H1 (cell line): Measurements from ENCODE around the gene DCP2. TPM values are rescaled to one million over a fixed set of nuclear protein-coding genes. Genes with fewer than 3 reads are reported as not detected.

Experiments used
- CTCF ChIA-PET: fragments of 300-600 bp; sonication (Branson Sonifier 250); formaldehyde crosslinking; loops from one replicate; lab custom pipeline; 2021; ENCODE audit not compliant: partially characterized antibody; lab: Charles Lee
- POLR2A ChIA-PET: fragments of 300-600 bp; sonication (Branson Sonifier 250); formaldehyde crosslinking; loops from one replicate; lab custom pipeline; 2021; ENCODE audit warnings: inconsistent platforms; ENCODE audit not compliant: partially characterized antibody; lab: Charles Lee
- DNase-seq, 2 experiments: peaks; one replicate each; pipeline versions ENCODE4 v3.0.0 to v3.0.0-alpha.2; 2010 to 2022; ENCODE audit warnings: low spot score in 2 of 2, low read depth in 1 of 2, mixed read lengths in 1 of 2
- FAIRE-seq: peaks from 2 replicates; lab custom pipeline; 2011; peaks lifted over from hg19 to GRCh38; lab: Jason Lieb, UNC
- H2AFZ ChIP-seq: 2 replicates; pipeline ENCODE4 v1.8.1; 2012; ENCODE audit warnings: low read length, inconsistent platforms
- H2AK5ac ChIP-seq: 2 replicates; pipeline ENCODE4 v1.6.1; 2013; ENCODE audit warnings: low read depth, low read length
- H2BK120ac ChIP-seq: replicated peaks from 2 replicates; pipeline ENCODE3; 2013; ENCODE audit warnings: low read depth, low read length, inconsistent platforms
- H2BK12ac ChIP-seq: 2 replicates; pipeline ENCODE4 v1.6.1; 2013; ENCODE audit warnings: low read depth, low read length
- H2BK15ac ChIP-seq: 2 replicates; pipeline ENCODE4 v1.6.1; 2013; ENCODE audit warnings: low read length
- H2BK20ac ChIP-seq: 2 replicates; pipeline ENCODE4 v1.6.1; 2013; ENCODE audit warnings: low read length
- H2BK5ac ChIP-seq: 2 replicates; pipeline ENCODE4 v1.6.1; 2013; ENCODE audit warnings: low read depth, low read length
- H3K14ac ChIP-seq: 2 replicates; pipeline ENCODE4 v1.6.1; 2013; ENCODE audit warnings: inconsistent platforms; ENCODE audit not compliant: insufficient read length
- H3K18ac ChIP-seq: 2 replicates; pipeline ENCODE4 v1.6.1; 2013; ENCODE audit warnings: low read length; ENCODE audit errors: extremely low read depth
- H3K23ac ChIP-seq: 2 replicates; pipeline ENCODE4 v1.6.1; 2013; ENCODE audit warnings: inconsistent platforms; ENCODE audit not compliant: insufficient read length
- H3K23me2 ChIP-seq: 2 replicates; pipeline ENCODE4 v1.6.1; 2013; ENCODE audit warnings: low read depth, low read length
- H3K27ac ChIP-seq: 2 replicates; pipeline ENCODE4 v1.6.1; 2011; ENCODE audit warnings: low read depth, low read length, inconsistent platforms
- H3K27me3 ChIP-seq, 4 experiments: replicated peaks in 1 of 4; 1 replicate in 1 of 4; 2 replicates in 3 of 4; pipeline versions ENCODE4 v1.6.1 to v1.8.1; 2011 to 2013; ENCODE audit warnings: low read length in 3 of 4, mild to moderate bottlenecking in 3 of 4, inconsistent platforms in 2 of 4, mixed read lengths in 2 of 4, moderate library complexity in 1 of 4; ENCODE audit not compliant: control insufficient read depth in 3 of 4, insufficient read depth in 3 of 4; ENCODE audit errors: extremely low read depth in 1 of 4
- H3K36me3 ChIP-seq, 4 experiments: 2 replicates each; pipeline versions ENCODE4 v1.6.1 to v1.8.1; 2011 to 2013; ENCODE audit warnings: mild to moderate bottlenecking in 4 of 4, low read length in 3 of 4, moderate library complexity in 2 of 4, control low read depth in 1 of 4, inconsistent platforms in 1 of 4; ENCODE audit not compliant: insufficient read depth in 4 of 4, control insufficient read depth in 2 of 4
- H3K4ac ChIP-seq: replicated peaks from 2 replicates; pipeline ENCODE3; 2013; ENCODE audit warnings: low read length, low read depth, mixed read lengths, inconsistent platforms; ENCODE audit not compliant: insufficient read length
- H3K4me1 ChIP-seq, 4 experiments: replicated peaks in 1 of 4; 1 replicate in 1 of 4; 2 replicates in 3 of 4; pipeline versions ENCODE4 v1.6.1 to v1.8.1; 2011 to 2013; ENCODE audit warnings: low read length in 3 of 4, inconsistent platforms in 2 of 4, mixed read lengths in 1 of 4; ENCODE audit not compliant: insufficient read depth in 4 of 4, control insufficient read depth in 3 of 4
- H3K4me2 ChIP-seq, 2 experiments: 2 replicates each; pipeline versions ENCODE4 v1.6.1 to v1.8.1; 2011 to 2013; ENCODE audit warnings: low read depth in 2 of 2, low read length in 2 of 2, control low read depth in 1 of 2, inconsistent platforms in 1 of 2, mild to moderate bottlenecking in 1 of 2; ENCODE audit not compliant: insufficient read depth in 1 of 2
- H3K4me3 ChIP-seq, 4 experiments: fragments of 200-600, 300-600 bp in 1 of 4; sonication (generic), shearing (Covaris generic), sonication (Bioruptor Twin) in 1 of 4; 2 replicates each; pipeline versions ENCODE4 v1.5.1 to v1.8.1; 2011 to 2016; ENCODE audit warnings: low read length in 4 of 4, low read depth in 3 of 4, control low read depth in 2 of 4, inconsistent platforms in 2 of 4, mild to moderate bottlenecking in 2 of 4, mixed read lengths in 1 of 4, moderate library complexity in 1 of 4; ENCODE audit not compliant: insufficient read depth in 2 of 4; ENCODE audit errors: extremely low read depth in 1 of 4
- H3K56ac ChIP-seq: replicated peaks from 2 replicates; pipeline ENCODE3; 2013; ENCODE audit warnings: low read depth, mild to moderate bottlenecking, mixed read lengths, low read length, inconsistent platforms; ENCODE audit not compliant: insufficient read length
- H3K79me1 ChIP-seq: 2 replicates; pipeline ENCODE4 v1.6.1; 2013; ENCODE audit warnings: low read depth, low read length, control low read depth
- H3K79me2 ChIP-seq, 2 experiments: 2 replicates each; pipeline versions ENCODE4 v1.6.1 to v1.8.1; 2012 to 2013; ENCODE audit warnings: low read length in 2 of 2, mild to moderate bottlenecking in 2 of 2, inconsistent platforms in 1 of 2; ENCODE audit not compliant: insufficient read depth in 2 of 2, control insufficient read depth in 1 of 2
- H3K9ac ChIP-seq, 4 experiments: replicated peaks in 1 of 4; 1 replicate in 1 of 4; 2 replicates in 3 of 4; pipeline versions ENCODE4 v1.6.1 to v1.8.1; 2011 to 2013; ENCODE audit warnings: low read depth in 3 of 4, low read length in 3 of 4, control low read depth in 2 of 4, mild to moderate bottlenecking in 2 of 4, moderate library complexity in 2 of 4, inconsistent platforms in 1 of 4; ENCODE audit errors: extremely low read depth in 1 of 4
- H3K9me3 ChIP-seq, 2 experiments: 2 replicates each; pipeline versions ENCODE4 v1.6.1 to v1.8.1; 2012 to 2013; ENCODE audit warnings: mild to moderate bottlenecking in 2 of 2, moderate library complexity in 2 of 2, control low read depth in 1 of 2, inconsistent platforms in 1 of 2, low read depth in 1 of 2, low read length in 1 of 2, mixed read lengths in 1 of 2; ENCODE audit not compliant: insufficient read depth in 2 of 2
- H4K20me1 ChIP-seq, 2 experiments: replicated peaks in 1 of 2; 2 replicates each; pipeline versions ENCODE3 to v1.8.1; 2011 to 2013; ENCODE audit warnings: inconsistent platforms in 2 of 2, low read length in 2 of 2, mild to moderate bottlenecking in 1 of 2; ENCODE audit not compliant: insufficient read depth in 2 of 2, control insufficient read depth in 1 of 2
- H4K5ac ChIP-seq: 2 replicates; pipeline ENCODE4 v1.6.1; 2013; ENCODE audit warnings: low read length, low read depth, mixed read lengths, inconsistent platforms; ENCODE audit not compliant: insufficient read length
- H4K8ac ChIP-seq: 2 replicates; pipeline ENCODE4 v1.8.0; 2013; ENCODE audit warnings: mild to moderate bottlenecking, moderate library complexity, low read length, inconsistent platforms; ENCODE audit not compliant: insufficient read depth; ENCODE audit errors: extremely low read depth
- H4K91ac ChIP-seq: replicated peaks from 2 replicates; pipeline ENCODE3; 2013; ENCODE audit warnings: low read length, mixed read lengths, inconsistent platforms; ENCODE audit not compliant: insufficient read length
- ASH2L ChIP-seq: fragments of 200-600, 300-600 bp; sonication (generic); IDR thresholded peaks from one replicate; pipeline ENCODE4 v1.7.1; 2017; ENCODE audit warnings: low read length
- BACH1 ChIP-seq: IDR thresholded peaks from 2 replicates; pipeline ENCODE4 v1.6.1; 2012; ENCODE audit warnings: low read length, improper control_type of control experiment
- BCL11A ChIP-seq, 2 experiments: IDR thresholded peaks; one replicate each; pipeline ENCODE4 v1.6.1; 2011; ENCODE audit warnings: low read depth in 2 of 2, low read length in 2 of 2, mild to moderate bottlenecking in 2 of 2
- CEBPB ChIP-seq: IDR thresholded peaks from 2 replicates; pipeline ENCODE4 v1.6.1; 2012; ENCODE audit warnings: low read depth, low read length
- CHD1 ChIP-seq: IDR thresholded peaks from 2 replicates; pipeline ENCODE4 v1.6.1; 2012; ENCODE audit warnings: low read depth, low read length, improper control_type of control experiment
- FOSL1 ChIP-seq: IDR thresholded peaks from 2 replicates; pipeline ENCODE4 v1.6.1; 2011; ENCODE audit warnings: mild to moderate bottlenecking, low read depth, low read length, moderate library complexity; ENCODE audit not compliant: insufficient read depth
- GABPA ChIP-seq: IDR thresholded peaks from 2 replicates; pipeline ENCODE4 v1.6.1; 2011; ENCODE audit warnings: mild to moderate bottlenecking, low read length, moderate library complexity, borderline replicate concordance; ENCODE audit not compliant: insufficient read depth
- KDM5A ChIP-seq: fragments of 200-600 bp; IDR thresholded peaks from 2 replicates; pipeline ENCODE4 v1.7.1; 2012; ENCODE audit warnings: mild to moderate bottlenecking, low read length, inconsistent platforms, mixed read lengths
- PHF8 ChIP-seq: fragments of 200-600 bp; sonication (generic); conservative IDR thresholded peaks from 2 replicates; pipeline ENCODE4 v1.7.1; 2012; ENCODE audit warnings: low read depth, mild to moderate bottlenecking, inconsistent platforms, low read length, moderate library complexity
- POLR2AphosphoS5 ChIP-seq: IDR thresholded peaks from 2 replicates; pipeline ENCODE4 v1.6.1; 2011; ENCODE audit warnings: low read depth, low read length
- POU5F1 ChIP-seq: IDR thresholded peaks from 2 replicates; pipeline ENCODE4 v1.6.1; 2011; ENCODE audit warnings: low read depth, mild to moderate bottlenecking, low read length, moderate library complexity
- SIRT6 ChIP-seq: IDR thresholded peaks from one replicate; pipeline ENCODE4 v1.7.1; 2012; ENCODE audit warnings: low read length, inconsistent platforms
- TCF12 ChIP-seq: IDR thresholded peaks from 2 replicates; pipeline ENCODE4 v1.6.1; 2011; ENCODE audit warnings: low read depth, mild to moderate bottlenecking, low read length
- TEAD4 ChIP-seq: IDR thresholded peaks from 2 replicates; pipeline ENCODE4 v1.6.1; 2012; ENCODE audit warnings: low read depth, low read length, inconsistent platforms, mixed read lengths
- WGBS, 2 experiments: shearing (Covaris generic) in 1 of 2; methylation state at CpG; one replicate each; pipeline versions ENCODE4 v1.1.6 to v1.1.7; 2013 to 2015; ENCODE audit warnings: low lambda C conversion rate in 2 of 2, mixed read lengths in 2 of 2, inconsistent platforms in 1 of 2, low coverage in 1 of 2, missing lambda C conversion rate in 1 of 2; ENCODE audit not compliant: insufficient replicate concordance in 2 of 2, insufficient coverage in 1 of 2, insufficient read length in 1 of 2; ENCODE audit errors: extremely low coverage in 1 of 2, missing lambda C conversion rate in 1 of 2; 5-methylcytosine and 5-hydroxymethylcytosine counted together
- polyA plus RNA-seq, 7 experiments: library from polyadenylated mRNA; depleted of rRNA in 3 of 7; stranded (reverse) in 5 of 7; unstranded in 2 of 7; fragments of >200 nt in 5 of 7; fragments of 200-250 nt in 2 of 7; gene quantifications; 1 replicate in 5 of 7; 2 replicates in 1 of 7; 4 replicates in 1 of 7; pipeline versions ENCODE4 v1.2.1 to v1.2.3, GENCODE V29; 2011 to 2013; ENCODE audit warnings: missing spikeins in 2 of 7, mixed read lengths in 2 of 7
- total RNA-seq: library from RNA; stranded (reverse); fragmentation: NEBNext Ultra II Directional; extraction: Animal tissue kit (Norgen Biotek cat#: 25700); gene quantifications from 2 replicates; pipeline ENCODE4 v1.2.1, GENCODE V29; 2021

The DCP2 gene
- total and polyA plus RNA-seq, 2 of the 8 experiments (the other 6 are each of a cell fraction or from before 2014, with no cell fraction given) = 14.4 to 162 TPM

DNA sequence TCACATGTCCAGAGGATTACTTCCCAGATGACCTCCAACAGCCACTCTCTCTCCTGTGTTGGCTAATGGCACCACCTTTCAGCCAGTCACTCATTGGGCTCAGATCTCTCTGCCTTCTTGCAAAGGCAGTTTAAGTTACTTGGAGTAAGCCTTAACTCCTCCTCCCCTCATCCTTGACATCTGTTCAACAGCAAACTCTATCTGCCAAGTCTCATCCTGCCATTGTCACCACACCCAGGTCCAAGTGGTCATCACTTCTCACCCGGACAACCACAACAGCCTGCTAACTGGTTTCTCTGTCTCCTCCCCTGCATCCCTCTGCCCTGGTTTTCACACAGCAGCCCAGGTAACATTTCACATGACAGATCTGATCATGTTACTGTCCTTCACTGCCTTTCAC is 58.5 kb downstream of the DCP2 start:
- no peak overlapping the region for H4K8ac ChIP-seq
- TF ChIP-seq KDM5A (no peak), BACH1 (no peak), BCL11A (IDR thresholded peaks at IDR 0.05; ENCODE audit: low read depth in 2 of 2, low read length in 2 of 2) (no peak), POLR2AphosphoS5 (no peak), GABPA (no peak), CHD1 (no peak), TEAD4 (no peak), FOSL1 (no peak), SIRT6 (no peak), POU5F1 (no peak), TCF12 (no peak), PHF8 (no peak), CEBPB (no peak), ASH2L (no peak)
- TF ChIP-seq, all 59 proteins: peak for 0
- no peak overlapping the region for H3K4me2 ChIP-seq
- no peak overlapping the region; the same call in 1 of the 2 replicates for H2AK5ac ChIP-seq
- no peak overlapping the region for H2AFZ ChIP-seq
- 90% methylated on average over 1 of the region's 1 CpG; no CpG with 5 or more reads in 1 of the 2 experiments for WGBS, 2 experiments
- H3K56ac ChIP-seq = no peak overlapping the region
- ChIA-PET POLR2A (no interaction called here), CTCF (interaction anchor here (1.1 to 2.4 kb wide), 3 partner anchors 10 to 570 kb away, joined by 3 to 6 read pairs (median 3); no protein-coding TSS in a partner anchor)
- H3K23ac ChIP-seq = no peak overlapping the region
- no peak overlapping the region for H4K5ac ChIP-seq
- H4K91ac ChIP-seq = no peak overlapping the region
- no peak overlapping the region for H3K4ac ChIP-seq
- peaks cover 7 to 17% (median 12%) of the 10 kb centered on the region in 4 experiments for H3K4me1 ChIP-seq
- 0 out of 2 replicates have a peak overlapping the region, but pooled peaks have one; percentile 18 for H2BK12ac ChIP-seq
- no peak overlapping the region for H3K14ac ChIP-seq
- no peak overlapping the region for H2BK5ac ChIP-seq
- no peak overlapping the region for H2BK120ac ChIP-seq
- H2BK15ac ChIP-seq = no peak overlapping the region; the same call in 1 of the 2 replicates
- H4K20me1 ChIP-seq = no peaks in the 10 kb centered on the region
- no peaks in the 10 kb centered on the region for H3K23me2 ChIP-seq
- DNase-seq = no peak
- no peaks in the 10 kb centered on the region for H3K79me2 ChIP-seq
- H3K18ac ChIP-seq = no peak overlapping the region
- H3K9ac ChIP-seq = no peak overlapping the region
- no peaks in the 10 kb centered on the region for H3K36me3 ChIP-seq
- H3K4me3 ChIP-seq = no peak overlapping the region
- H3K9me3 ChIP-seq = no peaks in the 10 kb centered on the region
- H3K27me3 ChIP-seq = no peaks in the 10 kb centered on the region
- no peak for FAIRE-seq
- no peak overlapping the region for H3K27ac ChIP-seq
- no peak overlapping the region for H2BK20ac ChIP-seq
- no peaks in the 10 kb centered on the region for H3K79me1 ChIP-seq
